Cardiac fibroblast (primary cell): ENCODE data around the gene GFPT1.

Source experiments
- DNase-seq, 2 donors: peaks; one replicate each; pipeline versions ENCODE4 v3.0.0 to v3.0.0-alpha.2; 2010; ENCODE audit warnings: low read depth in 2 of 2
- H3K4me3 ChIP-seq, 2 donors: replicated peaks in 1 of 2; 1 replicate in 1 of 2; 2 replicates in 1 of 2; pipeline ENCODE4 v1.5.1; 2011; ENCODE audit warnings: low read depth in 2 of 2, low read length in 2 of 2, mild to moderate bottlenecking in 2 of 2, moderate library complexity in 1 of 2
- TF ChIP-seq, protein P1 (sequence below): IDR thresholded peaks from one replicate; pipeline ENCODE4 v1.5.1; 2011; ENCODE audit warnings: low read depth, mild to moderate bottlenecking, low read length, inconsistent platforms

GFPT1 gene

DNA sequence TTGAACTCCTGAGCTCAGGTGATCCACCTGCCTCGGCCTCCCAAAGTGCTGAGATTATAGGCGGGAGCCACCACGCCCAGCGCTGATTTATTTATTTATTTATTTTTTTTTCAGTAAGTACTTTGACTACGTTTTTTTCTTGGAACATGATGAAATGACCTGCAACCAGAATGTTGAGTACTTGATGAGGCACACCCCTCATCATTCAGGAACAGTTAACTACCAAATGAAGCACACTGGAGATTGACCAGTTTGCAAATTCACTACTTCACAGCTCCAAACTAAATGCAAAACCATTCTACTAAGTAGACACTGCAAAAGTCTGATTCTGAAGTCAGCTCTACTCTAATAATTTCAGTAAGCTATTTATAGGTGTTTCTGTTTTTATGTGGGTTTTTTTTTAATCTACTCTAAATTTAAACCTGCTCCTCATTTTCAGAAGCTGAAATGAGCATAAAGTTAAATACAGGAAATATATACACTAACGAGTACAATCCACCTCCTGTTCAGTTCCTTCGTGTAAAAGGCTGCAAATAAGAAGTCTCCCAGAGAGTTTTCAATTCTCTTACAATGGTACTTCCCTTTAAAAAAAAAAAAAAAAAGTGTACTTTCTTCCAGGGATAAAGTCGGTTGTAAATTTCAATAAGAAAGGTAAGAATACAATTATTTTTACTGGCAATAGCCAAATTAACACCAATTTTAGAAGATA, 1.4 kb downstream of the GFPT1 start:
- H3K4me3 ChIP-seq = peak overlapping the region; percentile 79 to 87
- TF ChIP-seq, protein P1, sequence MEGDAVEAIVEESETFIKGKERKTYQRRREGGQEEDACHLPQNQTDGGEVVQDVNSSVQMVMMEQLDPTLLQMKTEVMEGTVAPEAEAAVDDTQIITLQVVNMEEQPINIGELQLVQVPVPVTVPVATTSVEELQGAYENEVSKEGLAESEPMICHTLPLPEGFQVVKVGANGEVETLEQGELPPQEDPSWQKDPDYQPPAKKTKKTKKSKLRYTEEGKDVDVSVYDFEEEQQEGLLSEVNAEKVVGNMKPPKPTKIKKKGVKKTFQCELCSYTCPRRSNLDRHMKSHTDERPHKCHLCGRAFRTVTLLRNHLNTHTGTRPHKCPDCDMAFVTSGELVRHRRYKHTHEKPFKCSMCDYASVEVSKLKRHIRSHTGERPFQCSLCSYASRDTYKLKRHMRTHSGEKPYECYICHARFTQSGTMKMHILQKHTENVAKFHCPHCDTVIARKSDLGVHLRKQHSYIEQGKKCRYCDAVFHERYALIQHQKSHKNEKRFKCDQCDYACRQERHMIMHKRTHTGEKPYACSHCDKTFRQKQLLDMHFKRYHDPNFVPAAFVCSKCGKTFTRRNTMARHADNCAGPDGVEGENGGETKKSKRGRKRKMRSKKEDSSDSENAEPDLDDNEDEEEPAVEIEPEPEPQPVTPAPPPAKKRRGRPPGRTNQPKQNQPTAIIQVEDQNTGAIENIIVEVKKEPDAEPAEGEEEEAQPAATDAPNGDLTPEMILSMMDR = no peak
- peak; percentile 39 to 65 for DNase-seq

DNA sequence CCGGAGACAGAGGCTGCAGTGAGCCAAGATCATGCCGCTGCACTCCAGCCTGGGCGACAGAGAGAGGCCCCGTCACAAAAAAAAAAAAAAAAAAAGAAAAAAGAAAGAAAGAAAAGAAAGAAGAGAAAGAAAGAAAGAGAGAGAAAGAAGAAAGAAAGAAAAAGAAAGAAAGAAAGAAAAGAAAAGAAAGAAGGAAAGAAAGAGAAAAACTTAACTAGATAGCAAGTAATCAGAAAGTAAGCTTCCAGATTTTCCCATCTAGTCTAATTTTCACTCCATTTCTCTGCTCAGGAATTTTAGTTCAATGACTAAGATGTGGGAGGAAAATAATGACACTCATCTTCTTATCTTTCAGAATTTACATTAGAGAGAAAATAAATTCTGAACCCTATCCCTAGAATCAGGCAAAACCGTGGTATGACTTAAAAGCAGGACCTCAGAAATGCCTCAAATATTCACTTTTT, 2.4 kb downstream of the GFPT1 start:
- TF ChIP-seq, protein P1 = no peak
- peak overlapping the region in 1 of 2 donors; percentile 87 for H3K4me3 ChIP-seq

DNA sequence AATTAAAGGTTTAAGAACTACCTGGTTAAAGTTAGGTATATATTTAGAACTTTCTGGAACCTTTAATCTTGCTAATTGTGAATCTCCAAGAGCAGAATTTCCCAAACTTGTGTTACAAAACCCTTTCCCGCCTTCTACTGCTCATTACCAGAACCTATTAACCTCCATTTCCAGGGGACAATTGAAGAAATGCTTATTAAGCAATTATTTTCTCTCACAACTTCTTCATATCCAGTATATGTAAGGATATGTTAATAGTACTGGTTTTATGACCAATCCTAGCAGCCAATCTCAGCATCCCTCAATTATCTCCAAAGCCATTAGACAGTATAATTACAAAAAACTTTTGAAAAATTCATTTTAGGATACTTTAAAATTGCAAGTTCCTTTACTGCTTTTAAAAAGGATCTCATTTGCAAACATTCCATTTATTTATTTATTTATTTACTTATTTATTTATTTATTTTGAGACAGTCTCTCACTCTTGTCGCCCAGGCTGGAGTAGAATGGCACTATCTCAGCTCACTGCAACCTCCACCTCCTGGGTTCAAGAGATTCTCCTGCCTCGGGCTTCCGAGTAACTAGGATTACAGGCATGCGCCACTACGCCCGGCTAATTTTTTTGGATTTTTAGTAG, 3.7 kb downstream of the GFPT1 start:
- DNase-seq = no peak
- no peak overlapping the region for H3K4me3 ChIP-seq
- TF ChIP-seq, protein P1 = no peak

More for the DNA sequence above, 2.4 kb downstream of the GFPT1 start:
- DNase-seq = peak in 1 of 2 donors; percentile 17

DNA sequence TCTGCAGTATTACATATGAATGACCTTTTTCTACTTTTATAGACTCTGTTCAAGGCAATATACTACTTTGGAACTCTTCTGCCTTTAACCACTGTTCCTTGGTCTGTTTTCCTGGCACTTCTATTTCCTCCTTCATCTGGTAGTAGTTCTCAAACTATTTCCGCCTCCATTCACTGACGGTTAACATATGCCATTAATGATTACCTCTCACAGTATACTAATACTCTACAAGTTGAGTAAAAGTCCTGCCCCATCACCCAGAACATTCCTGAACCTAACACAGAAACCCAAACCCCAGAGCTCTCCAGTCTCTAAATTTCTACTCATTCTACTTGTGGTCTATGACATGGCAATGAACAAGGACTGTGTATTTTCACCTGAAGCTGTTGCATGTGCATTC, 4.5 kb downstream of the GFPT1 start:
- TF ChIP-seq, protein P1 = no peak
- H3K4me3 ChIP-seq = no peak overlapping the region
- no peak for DNase-seq

DNA sequence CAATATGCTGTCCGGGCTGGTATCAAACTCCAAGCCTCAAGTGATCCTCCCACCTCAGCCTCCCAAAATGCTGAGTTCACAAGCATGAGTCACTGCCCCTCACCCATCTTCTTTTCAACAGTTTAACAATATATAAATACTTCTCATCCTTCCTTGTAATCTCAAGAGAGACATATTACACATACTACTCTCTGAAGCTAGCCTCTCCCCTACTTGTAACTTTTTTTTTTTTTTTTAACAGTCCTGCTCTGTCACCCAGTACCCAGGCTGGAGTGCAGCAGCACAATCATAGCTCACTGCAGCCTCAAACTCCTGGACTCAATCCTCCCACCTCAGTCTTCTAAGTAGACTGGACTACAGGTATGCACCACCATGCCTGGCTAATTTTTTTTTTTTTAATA, 5.7 kb downstream of the GFPT1 start:
- DNase-seq = peak; percentile 64 to 85
- H3K4me3 ChIP-seq = no peak overlapping the region
- TF ChIP-seq, protein P1 = no peak

DNA sequence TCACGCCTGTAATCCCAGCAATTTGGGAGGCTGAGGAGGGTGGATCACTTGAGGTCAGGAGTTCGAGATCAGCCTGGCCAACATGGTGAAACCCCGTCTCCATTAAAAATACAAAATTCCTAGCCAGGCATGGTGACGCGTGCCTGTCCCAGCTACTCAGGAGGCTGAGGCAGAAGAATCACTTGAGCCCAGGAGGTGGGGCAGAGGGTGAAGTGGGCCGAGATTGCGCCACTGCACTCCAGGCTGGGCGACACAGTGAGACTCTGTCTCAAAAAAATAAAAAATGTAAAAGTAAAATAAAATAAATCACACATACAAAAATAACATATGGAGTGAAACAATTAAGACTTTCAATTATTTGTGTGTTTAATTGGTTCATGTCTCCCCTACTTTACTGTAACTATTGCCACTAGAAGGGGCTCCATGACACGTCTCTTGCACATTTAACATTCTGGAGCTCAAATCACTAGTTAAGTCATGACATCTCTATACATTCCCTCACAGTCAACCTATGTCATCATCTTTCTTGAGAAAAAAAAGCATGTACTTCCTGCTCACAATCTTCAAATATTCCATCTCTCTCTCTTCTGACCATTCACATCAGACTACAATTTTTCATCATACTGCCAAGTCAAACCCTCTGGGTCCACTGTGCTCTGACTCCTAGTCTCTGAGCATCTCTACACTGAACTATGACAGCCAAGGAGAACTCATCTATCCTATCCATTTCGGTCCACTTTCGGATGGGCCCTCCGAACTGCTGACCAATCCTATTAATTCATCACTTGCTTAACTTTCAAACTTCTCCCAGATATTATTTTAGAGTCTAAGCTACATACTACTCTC, 6.7 kb downstream of the GFPT1 start:
- DNase-seq = peak; percentile 24 to 53
- no peak overlapping the region for H3K4me3 ChIP-seq
- TF ChIP-seq, protein P1 = no peak
